ENCODE data around the gene COX4I1.

COX4I1 gene

GRCh38 chr16:85796152-85796551 lies 3.3 kb upstream of the COX4I1 start:
- TF ChIP-seq, protein P1, sequence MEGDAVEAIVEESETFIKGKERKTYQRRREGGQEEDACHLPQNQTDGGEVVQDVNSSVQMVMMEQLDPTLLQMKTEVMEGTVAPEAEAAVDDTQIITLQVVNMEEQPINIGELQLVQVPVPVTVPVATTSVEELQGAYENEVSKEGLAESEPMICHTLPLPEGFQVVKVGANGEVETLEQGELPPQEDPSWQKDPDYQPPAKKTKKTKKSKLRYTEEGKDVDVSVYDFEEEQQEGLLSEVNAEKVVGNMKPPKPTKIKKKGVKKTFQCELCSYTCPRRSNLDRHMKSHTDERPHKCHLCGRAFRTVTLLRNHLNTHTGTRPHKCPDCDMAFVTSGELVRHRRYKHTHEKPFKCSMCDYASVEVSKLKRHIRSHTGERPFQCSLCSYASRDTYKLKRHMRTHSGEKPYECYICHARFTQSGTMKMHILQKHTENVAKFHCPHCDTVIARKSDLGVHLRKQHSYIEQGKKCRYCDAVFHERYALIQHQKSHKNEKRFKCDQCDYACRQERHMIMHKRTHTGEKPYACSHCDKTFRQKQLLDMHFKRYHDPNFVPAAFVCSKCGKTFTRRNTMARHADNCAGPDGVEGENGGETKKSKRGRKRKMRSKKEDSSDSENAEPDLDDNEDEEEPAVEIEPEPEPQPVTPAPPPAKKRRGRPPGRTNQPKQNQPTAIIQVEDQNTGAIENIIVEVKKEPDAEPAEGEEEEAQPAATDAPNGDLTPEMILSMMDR (IDR thresholded peaks at IDR 0.05; ENCODE audit: insufficient read depth, low read length, poor library complexity, severe bottlenecking): no peak
- Histone ChIP-seq H3K27me3 (replicated peaks; ENCODE audit: control insufficient read depth, insufficient read depth, low read length) (no peaks in the 10 kb centered on the region), H3K36me3 (ENCODE audit: control insufficient read depth, insufficient read depth, low read length) (peaks cover 7% of the 10 kb centered on the region), H3K4me3 (replicated peaks; ENCODE audit: low read depth, low read length) (no peak overlapping the region)
- no peak for DNase-seq (ENCODE audit: extremely low read depth, insufficient read length)

GRCh38 chr16:85796599-85796998 lies 2.9 kb upstream of the COX4I1 start:
- Histone ChIP-seq H3K27me3 (replicated peaks; ENCODE audit: control insufficient read depth, insufficient read depth, low read length) (no peaks in the 10 kb centered on the region), H3K4me3 (replicated peaks; ENCODE audit: low read depth, low read length) (no peak overlapping the region), H3K36me3 (ENCODE audit: control insufficient read depth, insufficient read depth, low read length) (peaks cover 7% of the 10 kb centered on the region)
- DNase-seq (ENCODE audit: extremely low read depth, insufficient read length): no peak
- TF ChIP-seq, protein P1 (IDR thresholded peaks at IDR 0.05; ENCODE audit: insufficient read depth, low read length, poor library complexity, severe bottlenecking): no peak

DNA sequence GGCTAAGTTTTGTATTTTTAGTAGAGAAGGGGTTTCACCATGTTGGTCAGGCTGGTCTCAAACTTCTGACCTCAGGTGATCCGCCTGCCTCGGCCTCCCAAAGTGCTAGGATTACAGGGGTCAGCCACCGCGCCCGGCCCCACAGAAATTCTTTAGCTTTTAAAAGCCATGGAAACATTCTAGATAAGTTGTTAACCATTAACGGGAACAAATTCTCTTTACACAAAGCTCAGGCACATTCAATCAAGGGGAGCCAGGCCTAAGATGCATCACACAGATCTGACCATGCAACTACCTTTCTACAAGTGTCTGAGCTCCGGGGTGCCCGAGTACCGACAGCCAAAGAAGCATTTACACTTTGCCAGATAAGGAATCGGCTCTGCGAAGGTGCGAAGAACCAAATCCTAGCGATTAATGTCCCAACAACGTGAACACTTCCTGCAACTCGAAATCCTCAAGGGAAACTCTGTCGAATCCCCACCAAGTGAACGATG lies 1.2 kb upstream of the COX4I1 start:
- Histone ChIP-seq H3K27me3 (replicated peaks; ENCODE audit: control insufficient read depth, insufficient read depth, low read length) (no peaks in the 10 kb centered on the region), H3K4me3 (replicated peaks; ENCODE audit: low read depth, low read length) (peak overlapping the region; percentile 94), H3K36me3 (ENCODE audit: control insufficient read depth, insufficient read depth, low read length) (peaks cover 12% of the 10 kb centered on the region)
- TF ChIP-seq, protein P1 (IDR thresholded peaks at IDR 0.05; ENCODE audit: insufficient read depth, low read length, poor library complexity, severe bottlenecking): no peak
- no peak for DNase-seq (ENCODE audit: extremely low read depth, insufficient read length)

DNA sequence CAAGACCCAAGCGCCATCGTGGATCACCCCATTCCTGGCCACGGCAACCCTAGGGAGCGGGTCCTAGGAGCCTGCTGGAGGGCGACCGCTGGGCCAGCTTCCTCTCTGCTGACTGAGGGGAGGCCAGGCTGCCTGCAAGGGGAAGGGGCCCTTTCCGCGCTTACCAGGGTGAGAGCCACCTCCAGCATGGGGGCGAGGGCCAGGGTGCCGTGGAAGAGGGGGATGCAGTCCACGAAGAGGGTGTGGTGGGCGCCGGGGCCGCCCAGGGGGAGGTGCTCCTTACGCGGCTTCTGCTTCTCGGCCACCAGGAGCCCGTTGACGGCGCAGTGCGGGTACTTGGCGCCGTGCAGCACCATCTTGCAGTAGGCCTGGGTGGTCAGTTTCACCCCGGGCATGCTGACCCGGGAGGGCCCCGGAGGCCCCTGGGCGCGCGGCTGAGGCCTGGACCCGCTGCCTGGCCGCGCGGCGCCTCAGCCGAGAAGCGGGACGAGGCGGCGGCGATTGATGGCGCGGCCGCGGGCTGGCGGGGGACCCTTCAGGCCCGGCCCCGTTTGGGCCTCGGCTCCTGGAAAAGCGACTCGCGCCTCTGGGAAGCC lies 496 bp upstream of the COX4I1 start:
- Histone ChIP-seq H3K4me3 (replicated peaks; ENCODE audit: low read depth, low read length) (peak overlapping the region; percentile 94), H3K36me3 (ENCODE audit: control insufficient read depth, insufficient read depth, low read length) (peaks cover 14% of the 10 kb centered on the region), H3K27me3 (replicated peaks; ENCODE audit: control insufficient read depth, insufficient read depth, low read length) (no peaks in the 10 kb centered on the region)
- TF ChIP-seq, protein P1 (IDR thresholded peaks at IDR 0.05; ENCODE audit: insufficient read depth, low read length, poor library complexity, severe bottlenecking): peak; percentile 9
- peak; percentile 62 for DNase-seq (ENCODE audit: extremely low read depth, insufficient read length)

DNA sequence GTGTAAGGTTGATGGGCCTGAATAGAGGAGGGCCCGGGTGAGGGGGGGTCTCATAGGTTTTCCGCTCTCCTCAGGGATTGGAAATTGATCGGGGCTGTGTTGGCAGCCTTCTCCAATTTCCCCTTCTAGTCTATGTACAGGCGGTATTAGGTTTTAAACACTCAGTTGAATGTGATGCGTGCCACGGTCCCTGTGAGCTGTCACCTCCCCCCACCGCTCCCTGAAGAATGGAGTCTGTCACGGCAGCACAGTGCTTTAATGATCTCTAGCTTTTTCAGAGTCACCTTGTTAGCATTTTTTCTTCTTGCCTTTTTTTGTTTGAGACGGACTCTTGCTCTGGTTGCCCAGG lies 800 bp downstream of the COX4I1 start:
- DNase-seq (ENCODE audit: extremely low read depth, insufficient read length): no peak
- Histone ChIP-seq H3K4me3 (replicated peaks; ENCODE audit: low read depth, low read length) (peak overlapping the region; percentile 94), H3K27me3 (replicated peaks; ENCODE audit: control insufficient read depth, insufficient read depth, low read length) (no peaks in the 10 kb centered on the region), H3K36me3 (ENCODE audit: control insufficient read depth, insufficient read depth, low read length) (peaks cover 19% of the 10 kb centered on the region)
- TF ChIP-seq, protein P1 (IDR thresholded peaks at IDR 0.05; ENCODE audit: insufficient read depth, low read length, poor library complexity, severe bottlenecking): no peak

DNA sequence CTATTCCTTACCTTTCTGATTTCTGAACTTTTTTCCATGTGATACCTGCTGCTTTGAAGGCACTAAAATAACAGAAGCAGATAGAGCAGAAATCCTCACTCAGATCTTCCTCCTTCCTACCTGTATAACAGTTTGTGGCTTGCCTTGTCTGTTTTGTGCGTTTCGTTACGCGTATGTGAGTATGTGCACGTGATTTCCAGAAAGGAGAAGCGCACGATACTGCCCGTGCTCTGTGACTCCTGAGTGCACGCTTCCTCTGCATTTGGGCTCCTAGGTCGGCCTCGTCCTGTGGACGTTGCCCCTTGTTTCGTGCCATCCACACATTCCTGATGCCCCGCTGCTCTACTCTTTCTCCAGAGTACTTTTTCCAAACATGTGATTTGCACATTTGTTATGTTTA lies 4.1 kb downstream of the COX4I1 start:
- peaks cover 27% of the 10 kb centered on the region for H3K36me3 ChIP-seq (ENCODE audit: control insufficient read depth, insufficient read depth, low read length)
- no peak overlapping the region for H3K4me3 ChIP-seq (replicated peaks; ENCODE audit: low read depth, low read length)
- TF ChIP-seq, protein P1 (IDR thresholded peaks at IDR 0.05; ENCODE audit: insufficient read depth, low read length, poor library complexity, severe bottlenecking): no peak
- DNase-seq (ENCODE audit: extremely low read depth, insufficient read length): no peak
- H3K27me3 ChIP-seq (replicated peaks; ENCODE audit: control insufficient read depth, insufficient read depth, low read length): no peaks in the 10 kb centered on the region
